Measurements from ENCODE around the gene TRIP12.
A peak's percentile ranks its signal among the peaks of the same experiment; 100 is the strongest.

The TRIP12 gene

GRCh38 chr2:229922449-229923386 is 909 bp upstream of the TRIP12 start, which contains the start of gene FBXO36 (continued):
- TF ChIP-seq ZBTB21 (tag by site-specific recombination; IDR thresholded peaks at IDR 0.05) (no peak), ZNF513 (tag by site-specific recombination; IDR thresholded peaks at IDR 0.05) (no peak), ZNF621 (tag by site-specific recombination; IDR thresholded peaks at IDR 0.05) (no peak), ZBTB26 (tag by site-specific recombination; optimal IDR thresholded peaks at IDR 0.05) (peak; percentile 56), ZNF530 (tag by site-specific recombination; IDR thresholded peaks at IDR 0.05; ENCODE audit: low read depth) (no peak), ZNF433 (tag by site-specific recombination; IDR thresholded peaks at IDR 0.05; ENCODE audit: low read depth) (no peak), ZNF248 (tag by site-specific recombination; IDR thresholded peaks at IDR 0.05) (no peak), ZNF658 (tag by site-specific recombination; IDR thresholded peaks at IDR 0.05) (no peak), ZSCAN18 (tag by site-specific recombination; IDR thresholded peaks at IDR 0.05) (no peak), ZNF626 (tag by site-specific recombination; IDR thresholded peaks at IDR 0.05) (no peak), ZNF704 (tag by site-specific recombination; IDR thresholded peaks at IDR 0.05) (0 out of 2 replicates have a peak, but pooled peaks have one; percentile 17), ZNF837 (tag by site-specific recombination; IDR thresholded peaks at IDR 0.05) (no peak), ZNF121 (tag by site-specific recombination; IDR thresholded peaks at IDR 0.05) (no peak), ZNF335 (tag by site-specific recombination; conservative IDR thresholded peaks at IDR 0.05) (peak; percentile 38), MEIS1 (CRISPR knock-in tag; IDR thresholded peaks at IDR 0.05; ENCODE audit: borderline replicate concordance) (no peak), SP3 (tag by site-specific recombination; IDR thresholded peaks at IDR 0.05) (no peak), ZNF777 (tag by site-specific recombination; IDR thresholded peaks at IDR 0.05; ENCODE audit: borderline replicate concordance) (peak; percentile 77), ZNF302 (tag by site-specific recombination; IDR thresholded peaks at IDR 0.05; ENCODE audit: low read depth) (no peak), ZNF610 (tag by site-specific recombination; IDR thresholded peaks at IDR 0.05; ENCODE audit: borderline replicate concordance) (no peak), ZBTB8A (tag by site-specific recombination; IDR thresholded peaks at IDR 0.05) (peak; percentile 60), ZNF670 (tag by site-specific recombination; IDR thresholded peaks at IDR 0.05; ENCODE audit: low read depth) (no peak)
